ENCODE results near the gene RAD21L1. TPM values are rescaled to one million over a fixed set of nuclear protein-coding genes. Genes with fewer than 3 reads are reported as not detected.

The RAD21L1 gene
- not detected for total RNA-seq

DNA sequence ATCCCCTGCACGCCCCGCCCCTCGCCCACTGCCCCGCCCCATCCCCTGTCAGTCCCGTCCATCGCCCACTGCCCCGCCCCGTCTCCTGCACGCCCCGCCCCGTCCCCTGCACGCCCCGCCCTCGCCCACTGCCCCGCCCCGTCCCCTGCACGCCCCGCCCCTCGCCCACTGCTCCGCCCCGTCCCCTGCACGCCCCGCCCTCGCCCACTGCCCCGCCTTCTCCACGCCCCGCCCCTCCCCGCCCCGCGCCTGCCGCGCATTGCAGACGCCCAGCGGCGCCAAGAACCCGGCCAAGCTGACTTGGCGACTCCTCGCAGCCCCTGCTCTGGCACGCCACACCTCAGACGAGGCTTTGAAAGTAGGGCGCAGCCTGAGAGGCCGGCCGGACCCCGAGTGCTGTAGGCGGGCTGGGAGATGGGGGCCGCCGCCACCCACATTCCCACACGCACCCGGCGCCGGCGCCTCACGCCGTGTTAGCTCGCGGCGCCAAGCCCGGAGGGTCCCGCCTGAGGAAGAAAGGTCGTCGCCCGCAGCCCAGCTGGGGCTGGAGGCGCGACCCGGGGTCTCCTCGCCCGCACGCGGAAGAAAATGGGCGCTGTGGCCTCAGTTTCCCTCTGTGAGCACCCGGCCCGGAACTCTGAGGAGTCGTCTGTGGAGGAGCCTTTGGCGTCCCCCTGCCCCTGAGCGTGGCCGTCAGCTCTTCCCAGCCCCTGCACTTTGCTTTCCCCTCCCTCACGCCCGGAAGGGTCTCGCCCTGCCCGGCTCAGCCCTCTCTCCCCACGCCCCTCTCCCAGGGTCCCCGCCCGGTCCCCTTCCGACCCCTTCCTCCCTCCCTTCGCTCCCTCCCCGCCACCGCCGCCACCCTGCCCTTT is at the start of gene RAD21L1:
TSS of gene RAD21L1 (plus strand) at position 262 of the 872 bp plus-strand sequence. CDS start 2,410 bp downstream, outside the sequence.
- TF ChIP-seq, protein P1, sequence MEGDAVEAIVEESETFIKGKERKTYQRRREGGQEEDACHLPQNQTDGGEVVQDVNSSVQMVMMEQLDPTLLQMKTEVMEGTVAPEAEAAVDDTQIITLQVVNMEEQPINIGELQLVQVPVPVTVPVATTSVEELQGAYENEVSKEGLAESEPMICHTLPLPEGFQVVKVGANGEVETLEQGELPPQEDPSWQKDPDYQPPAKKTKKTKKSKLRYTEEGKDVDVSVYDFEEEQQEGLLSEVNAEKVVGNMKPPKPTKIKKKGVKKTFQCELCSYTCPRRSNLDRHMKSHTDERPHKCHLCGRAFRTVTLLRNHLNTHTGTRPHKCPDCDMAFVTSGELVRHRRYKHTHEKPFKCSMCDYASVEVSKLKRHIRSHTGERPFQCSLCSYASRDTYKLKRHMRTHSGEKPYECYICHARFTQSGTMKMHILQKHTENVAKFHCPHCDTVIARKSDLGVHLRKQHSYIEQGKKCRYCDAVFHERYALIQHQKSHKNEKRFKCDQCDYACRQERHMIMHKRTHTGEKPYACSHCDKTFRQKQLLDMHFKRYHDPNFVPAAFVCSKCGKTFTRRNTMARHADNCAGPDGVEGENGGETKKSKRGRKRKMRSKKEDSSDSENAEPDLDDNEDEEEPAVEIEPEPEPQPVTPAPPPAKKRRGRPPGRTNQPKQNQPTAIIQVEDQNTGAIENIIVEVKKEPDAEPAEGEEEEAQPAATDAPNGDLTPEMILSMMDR (IDR thresholded peaks at IDR 0.05) = no peak
- Histone ChIP-seq H3K27me3 (no peaks in the 10 kb centered on the region), H3K4me1 (peaks cover 0 to 12% of the 10 kb centered on the region in 2 donors), H3K4me3 (peak within 1 kb of the TSS; percentile 65 to 82), H3K36me3 (no peaks in the 10 kb centered on the region), H3K27ac (peak within 1 kb of the TSS; percentile 33 to 43), H3K9me3 (no peaks in the 10 kb centered on the region)
- no peak for DNase-seq (ENCODE audit: low spot score)

DNA sequence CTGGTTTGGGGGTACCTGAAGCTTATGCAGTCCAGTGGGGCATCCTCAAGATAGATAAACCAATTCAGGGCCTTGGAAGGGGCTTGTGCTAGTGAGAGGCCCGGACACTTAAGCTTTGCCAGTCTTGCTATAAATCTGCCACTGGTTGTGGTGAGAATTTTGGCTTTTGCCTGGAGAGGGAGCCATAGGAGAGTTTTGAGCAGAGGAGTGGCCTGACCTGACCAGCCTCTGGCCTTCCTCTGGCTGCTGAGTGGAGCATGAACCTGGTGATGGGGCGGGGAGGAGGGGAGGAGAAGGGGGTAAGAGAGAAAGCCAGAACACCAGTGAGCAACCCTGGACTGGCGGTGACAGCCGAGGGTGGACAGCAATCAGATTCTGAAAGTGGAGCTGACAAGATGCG is 48.2 kb upstream of the RAD21L1 start:
- TF ChIP-seq, protein P1 (IDR thresholded peaks at IDR 0.05) = peak in 1 of 2 donors; percentile 13
- no peak for DNase-seq (ENCODE audit: low spot score)
- H3K27me3 ChIP-seq = no peaks in the 10 kb centered on the region
- no peak overlapping the region for H3K27ac ChIP-seq
- H3K36me3 ChIP-seq = no peaks in the 10 kb centered on the region
- no peaks in the 10 kb centered on the region for H3K4me1 ChIP-seq
- H3K4me3 ChIP-seq = no peak overlapping the region
- H3K9me3 ChIP-seq = no peaks in the 10 kb centered on the region

DNA sequence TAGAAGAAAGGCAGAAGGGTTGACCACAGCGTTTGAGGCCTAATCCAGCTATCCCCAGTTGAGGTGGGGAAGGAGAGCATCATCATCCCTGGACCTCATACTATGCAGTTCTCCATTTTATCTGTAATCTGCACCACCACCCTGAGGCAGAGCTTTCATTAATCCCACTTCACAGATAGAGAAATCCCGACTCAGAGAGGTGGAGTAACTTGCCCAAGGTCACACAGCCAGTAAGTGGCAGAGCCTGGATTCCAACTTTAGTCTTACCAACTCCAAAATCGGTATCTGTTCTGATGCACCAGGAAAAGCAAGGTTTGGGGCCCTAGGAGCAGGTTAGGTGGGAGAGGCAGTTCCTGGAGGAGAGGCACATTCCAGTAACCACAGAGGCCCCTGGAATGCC is 47.7 kb upstream of the RAD21L1 start:
- H3K36me3 ChIP-seq = no peaks in the 10 kb centered on the region
- H3K27me3 ChIP-seq = no peaks in the 10 kb centered on the region
- no peak overlapping the region for H3K27ac ChIP-seq
- H3K9me3 ChIP-seq = no peaks in the 10 kb centered on the region
- DNase-seq (ENCODE audit: low spot score) = no peak
- H3K4me3 ChIP-seq = no peak overlapping the region
- TF ChIP-seq, protein P1 (IDR thresholded peaks at IDR 0.05) = no peak
- H3K4me1 ChIP-seq = no peaks in the 10 kb centered on the region

DNA sequence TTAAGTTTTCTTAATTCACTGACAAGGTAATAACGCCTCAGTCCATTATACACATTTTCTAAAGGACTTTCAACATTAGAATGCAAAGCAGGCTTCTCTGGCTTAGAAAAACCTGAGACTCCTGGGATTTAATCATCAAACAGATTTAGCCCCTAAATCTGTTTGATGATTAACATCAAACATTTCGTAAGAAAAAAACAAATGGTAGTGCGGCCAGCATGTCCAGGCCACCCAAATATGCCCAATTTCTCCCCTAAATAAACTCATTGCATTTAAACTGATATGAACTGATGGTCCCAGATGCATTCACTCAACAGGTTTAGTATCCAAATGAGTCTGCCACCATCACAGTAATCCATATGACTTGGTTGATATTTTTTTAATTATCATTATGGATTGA is 47.2 kb upstream of the RAD21L1 start:
- TF ChIP-seq, protein P1 (IDR thresholded peaks at IDR 0.05) = no peak
- no peaks in the 10 kb centered on the region for H3K9me3 ChIP-seq
- H3K4me1 ChIP-seq = peaks cover 0 to 2% of the 10 kb centered on the region in 2 donors
- no peak overlapping the region for H3K27ac ChIP-seq
- H3K27me3 ChIP-seq = no peaks in the 10 kb centered on the region
- no peaks in the 10 kb centered on the region for H3K36me3 ChIP-seq
- H3K4me3 ChIP-seq = no peak overlapping the region
- no peak for DNase-seq (ENCODE audit: low spot score)

DNA sequence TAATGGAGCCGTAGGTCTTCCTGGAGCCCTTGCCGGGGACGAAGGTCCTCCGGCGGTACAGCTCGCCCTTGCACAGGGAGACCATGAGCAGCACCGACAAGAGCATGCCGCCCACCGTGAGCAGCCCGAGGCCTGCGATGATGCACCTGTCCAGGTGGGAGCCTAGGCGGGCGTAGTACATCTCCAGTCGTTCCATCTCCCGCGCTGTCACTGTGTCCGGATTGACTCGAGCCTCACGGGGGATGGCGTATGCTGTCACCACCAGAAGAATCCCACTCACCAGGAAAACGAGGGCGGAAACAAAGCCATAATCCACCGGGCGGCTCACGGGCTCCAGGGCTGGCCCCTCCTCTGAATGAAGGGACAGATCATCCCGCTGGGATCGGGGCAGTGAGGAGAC is 44.9 kb upstream of the RAD21L1 start:
- no peak for DNase-seq (ENCODE audit: low spot score)
- peaks cover 0 to 19% of the 10 kb centered on the region in 2 donors for H3K4me1 ChIP-seq
- no peak overlapping the region for H3K4me3 ChIP-seq
- H3K27me3 ChIP-seq = no peaks in the 10 kb centered on the region
- H3K9me3 ChIP-seq = no peaks in the 10 kb centered on the region
- no peak overlapping the region for H3K27ac ChIP-seq
- H3K36me3 ChIP-seq = no peaks in the 10 kb centered on the region
- TF ChIP-seq, protein P1 (IDR thresholded peaks at IDR 0.05) = no peak

Measured in right atrium auricular region (tissue), 2 donors.